GM18909 (cell line): ENCODE measurements around the gene RFC5.

Source experiments
- ATAC-seq: cut with Tn5 transposase; IDR thresholded peaks from one replicate; pipeline ENCODE4 v1.9.1; 2021; ENCODE audit warnings: mild to moderate bottlenecking; ENCODE audit not compliant: unreplicated experiment, poor library complexity

Gene RFC5

GRCh38 chr12:118046430-118046829 lies 29.9 kb downstream of the RFC5 start:
- ATAC-seq, result no peak

GRCh38 chr12:118050972-118051910 lies 34.7 kb downstream of the RFC5 start:
- no peak for ATAC-seq

- no peak for ATAC-seq
Observed at GRCh38 chr12:118052324-118053070, 36.0 kb downstream of the RFC5 start.

GRCh38 chr12:118053071-118053985 lies 36.8 kb downstream of the RFC5 start:
- no peak for ATAC-seq

GRCh38 chr12:118055144-118055557 lies 38.6 kb downstream of the RFC5 start:
- peak; percentile 63 for ATAC-seq

GRCh38 chr12:118055865-118056773 lies 39.6 kb downstream of the RFC5 start:
- ATAC-seq, result no peak

- ATAC-seq, result no peak
Observed at GRCh38 chr12:118058227-118058626, 41.7 kb downstream of the RFC5 start.

- no peak for ATAC-seq
Observed at GRCh38 chr12:118058881-118059280, 42.4 kb downstream of the RFC5 start.

GRCh38 chr12:118059341-118060191 lies 43.1 kb downstream of the RFC5 start:
- ATAC-seq, result no peak

GRCh38 chr12:118060301-118061010 lies 44.0 kb downstream of the RFC5 start:
- ATAC-seq, result peak; percentile 39

GRCh38 chr12:118061011-118061872 lies 44.7 kb downstream of the RFC5 start, which contains the start of gene WSB2:
Gene WSB2, minus strand, starts transcription at chr12:118061179. Its CDS starts 131 bp downstream, at chr12:118061048.
- ATAC-seq, result peak; percentile 38

- ATAC-seq, result no peak
Observed at GRCh38 chr12:118061873-118062843, 45.7 kb downstream of the RFC5 start.

- ATAC-seq, result no peak
Observed at GRCh38 chr12:118063576-118064391, 47.3 kb downstream of the RFC5 start.

- ATAC-seq, result peak; percentile 48
Observed at GRCh38 chr12:118064608-118065007, 48.1 kb downstream of the RFC5 start.

GRCh38 chr12:118065380-118065779 lies 48.9 kb downstream of the RFC5 start:
- no peak for ATAC-seq
